NCI-H128 (cell line): ENCODE measurements around the gene NR2F2.
A peak's percentile ranks its signal among the peaks of the same experiment; 100 is the strongest.

Experiments
- DNase-seq: peaks from one replicate; lab custom pipeline; 2025; ENCODE audit not compliant: unreplicated experiment; lab: John Stamatoyannopoulos, UW

Gene NR2F2

DNA sequence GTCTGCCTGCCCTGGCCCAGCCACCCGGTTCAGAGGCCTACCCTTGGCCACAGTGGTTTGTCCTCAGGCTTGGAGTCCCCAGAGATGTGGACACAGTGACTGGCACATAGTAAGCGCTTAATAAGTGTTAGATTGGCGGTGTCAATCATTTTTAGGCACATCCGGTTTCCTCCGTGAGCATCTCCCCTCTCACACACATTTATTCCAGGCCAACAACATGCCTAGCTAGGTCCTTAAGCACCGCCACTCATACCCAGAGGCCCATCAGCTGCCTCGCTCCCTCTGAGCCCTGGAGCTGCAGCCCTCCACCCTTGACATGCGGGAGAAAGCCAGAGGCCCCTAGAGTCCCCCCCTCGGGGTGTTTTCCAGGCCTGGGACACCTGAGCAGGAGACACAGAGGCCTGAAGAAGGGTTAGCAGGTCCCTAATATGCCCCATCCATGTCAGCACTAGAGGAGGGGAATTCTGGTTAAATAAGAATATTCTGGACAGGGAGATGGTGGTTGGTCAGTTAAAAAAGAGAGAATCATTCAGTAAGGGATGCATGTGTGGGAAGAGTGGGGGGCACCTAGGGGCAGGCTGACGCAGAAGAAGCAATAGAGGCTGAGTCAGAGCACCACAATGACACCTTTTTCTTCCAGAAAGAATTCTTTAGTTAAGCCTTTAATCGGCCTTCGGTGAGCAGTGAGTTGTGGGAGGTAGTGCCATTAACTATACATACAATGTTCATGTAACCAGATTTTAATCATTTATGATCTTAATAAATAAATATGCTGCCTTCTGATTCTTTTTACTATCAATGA, 22.3 kb downstream of the NR2F2 start:
- DNase-seq: no peak

GRCh38 chr15:96353416-96353929, 23.0 kb downstream of the NR2F2 start:
- DNase-seq: no peak

- no peak for DNase-seq
Measured at GRCh38 chr15:96353930-96354730, 23.6 kb downstream of the NR2F2 start.

GRCh38 chr15:96354731-96355567, 24.4 kb downstream of the NR2F2 start:
- no peak for DNase-seq

DNA sequence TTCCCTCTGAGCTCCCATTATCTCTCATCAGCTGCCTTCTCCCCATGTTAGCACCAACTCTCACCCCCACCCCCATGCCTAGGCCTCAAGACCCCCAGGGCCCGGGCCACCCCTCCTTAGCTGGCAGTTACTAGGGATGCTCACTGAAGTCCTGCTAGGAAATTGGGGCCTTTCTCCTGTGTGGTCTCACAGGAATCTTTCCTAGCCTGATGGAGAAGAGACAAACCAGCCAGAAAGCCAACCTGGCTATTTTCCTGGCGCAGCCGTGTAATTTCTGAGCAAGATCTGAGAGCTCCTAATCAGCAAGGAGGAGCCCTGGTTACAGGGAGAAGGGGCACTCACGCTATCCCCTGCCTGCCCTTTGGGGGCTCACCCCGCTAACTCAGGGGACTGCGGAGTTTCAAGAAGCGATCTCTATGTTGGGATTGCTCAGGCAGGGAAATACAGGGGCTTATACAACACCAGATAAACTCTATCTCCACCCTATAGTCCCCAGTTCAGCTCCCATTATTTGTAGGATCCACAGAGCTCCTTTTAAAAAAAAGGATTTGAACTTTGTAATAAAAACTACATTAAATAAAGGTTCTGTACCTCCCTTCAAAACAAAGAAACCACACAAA, 25.2 kb downstream of the NR2F2 start:
- DNase-seq: no peak

GRCh38 chr15:96356494-96357455, 26.3 kb downstream of the NR2F2 start:
- DNase-seq: peak; percentile 9

- no peak for DNase-seq
Measured at GRCh38 chr15:96358001-96358801, 27.7 kb downstream of the NR2F2 start.

DNA sequence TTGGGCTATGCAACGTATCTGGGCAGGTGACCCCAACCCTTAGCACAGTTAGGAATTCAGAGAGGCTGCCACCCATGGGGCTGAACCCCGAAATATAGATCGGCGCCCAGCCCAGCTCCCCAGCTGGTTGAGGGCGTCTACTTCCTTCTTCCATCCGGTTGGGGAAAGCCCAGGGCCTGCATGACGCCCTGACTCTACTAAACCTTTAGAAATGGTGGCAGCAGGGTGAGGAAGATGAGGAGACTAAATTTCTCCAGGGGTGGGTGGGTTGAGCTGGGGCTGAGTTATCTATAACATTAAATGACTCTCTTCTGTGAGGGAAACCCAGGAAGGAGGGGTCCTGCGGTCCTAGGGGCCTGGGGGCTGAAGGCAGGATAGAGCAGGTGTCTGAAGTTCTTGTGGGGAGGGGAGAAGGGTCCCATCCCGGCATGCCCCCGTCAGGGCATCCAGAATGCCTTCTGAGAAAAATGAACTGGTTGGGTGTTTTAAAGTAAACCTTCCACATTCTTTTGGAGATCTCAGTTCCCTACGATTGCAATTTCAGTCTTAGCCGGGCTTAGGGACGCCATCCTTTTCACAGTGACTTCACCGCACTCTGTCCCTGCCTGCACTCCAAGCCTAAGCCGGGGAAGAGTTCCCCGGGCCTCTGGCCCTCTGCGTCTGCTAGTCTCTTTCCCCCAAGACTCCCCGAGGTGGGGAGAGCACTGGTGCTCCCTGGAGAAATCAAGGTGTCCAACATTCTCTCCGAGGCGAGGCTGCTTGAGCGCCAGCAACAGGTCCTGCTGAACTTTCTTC, 28.5 kb downstream of the NR2F2 start:
- DNase-seq: no peak

DNA sequence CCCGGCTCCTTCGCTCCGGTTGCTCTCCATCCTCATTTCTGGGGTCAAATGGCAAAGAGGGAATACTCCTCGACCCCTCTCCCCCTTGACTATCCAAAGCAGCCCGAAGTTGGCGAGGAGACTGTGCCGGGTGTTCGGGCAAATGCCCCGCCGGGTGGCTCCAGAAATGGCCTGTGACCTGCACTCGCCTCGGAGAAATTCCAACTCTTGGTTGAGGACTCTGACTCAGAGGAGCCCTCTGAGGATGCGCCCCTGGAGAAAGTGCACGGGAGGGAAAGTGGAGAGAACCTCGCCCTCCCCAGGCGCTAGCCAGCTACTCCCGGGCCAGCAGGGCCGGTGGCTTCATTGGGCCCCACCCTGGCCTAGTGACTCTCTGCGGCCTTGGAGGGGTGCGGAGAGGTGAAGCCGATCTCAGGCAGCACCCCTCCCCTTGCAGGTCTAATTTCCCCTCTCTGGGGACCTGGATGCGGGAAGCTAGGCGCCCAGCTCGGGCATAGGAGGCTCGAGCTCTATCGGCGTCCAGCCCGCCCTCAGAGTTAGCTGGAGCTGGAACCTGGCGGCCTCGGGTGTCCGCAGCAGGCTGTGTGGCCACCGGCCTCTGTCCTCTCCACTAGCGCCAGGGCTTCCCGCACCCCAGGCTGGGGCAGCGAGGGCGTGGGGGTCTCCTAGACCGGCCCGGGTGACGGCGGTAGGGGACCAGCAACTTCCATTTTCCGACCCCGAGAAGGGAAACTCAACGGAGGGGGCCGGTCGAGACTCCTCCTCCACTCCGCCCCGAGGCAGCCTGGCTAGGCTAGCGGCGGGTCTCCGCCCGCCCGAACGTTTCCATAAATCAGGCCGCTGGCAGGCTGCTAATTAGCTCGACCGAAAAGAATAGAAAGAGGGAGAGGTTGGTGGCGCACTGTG, 29.4 kb downstream of the NR2F2 start:
- no peak for DNase-seq

- DNase-seq: no peak
Measured at GRCh38 chr15:96360581-96361308, 30.2 kb downstream of the NR2F2 start.

DNA sequence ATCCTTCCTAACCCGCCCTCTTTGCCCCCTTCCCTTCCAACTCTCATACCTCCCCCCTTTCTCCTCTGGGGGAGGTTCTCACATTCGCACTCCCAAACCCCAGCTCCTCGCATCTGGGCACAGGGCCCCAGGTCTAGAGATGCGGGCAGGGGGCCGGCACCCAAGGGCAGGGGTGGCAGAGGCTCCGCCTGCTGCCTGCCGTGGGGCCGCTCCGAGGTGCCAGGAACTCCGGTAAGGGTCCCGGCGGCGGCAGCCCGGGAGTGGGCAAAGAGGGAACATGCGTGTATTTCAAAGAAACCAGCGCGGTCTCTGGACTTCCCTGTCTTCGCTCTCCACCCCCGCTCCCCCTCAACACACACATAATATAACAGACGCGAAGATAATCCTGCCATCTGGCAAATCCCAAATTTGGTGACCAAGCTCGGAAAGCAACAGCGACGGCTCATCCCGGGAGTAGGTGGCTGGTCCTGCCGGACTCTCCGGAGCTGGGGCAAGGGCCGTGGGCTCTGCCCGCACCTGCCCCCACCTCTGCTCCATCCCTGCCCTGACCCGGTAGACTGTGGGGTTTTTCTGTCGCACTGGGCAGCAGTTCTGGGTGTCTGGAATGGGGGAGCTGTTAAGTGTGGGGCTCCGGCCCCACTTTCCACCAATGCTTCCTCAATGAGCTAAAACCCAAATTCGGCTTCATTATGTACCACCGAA, 31.0 kb downstream of the NR2F2 start:
- no peak for DNase-seq

- DNase-seq: no peak
Measured at GRCh38 chr15:96362011-96362754, 31.7 kb downstream of the NR2F2 start.

DNA sequence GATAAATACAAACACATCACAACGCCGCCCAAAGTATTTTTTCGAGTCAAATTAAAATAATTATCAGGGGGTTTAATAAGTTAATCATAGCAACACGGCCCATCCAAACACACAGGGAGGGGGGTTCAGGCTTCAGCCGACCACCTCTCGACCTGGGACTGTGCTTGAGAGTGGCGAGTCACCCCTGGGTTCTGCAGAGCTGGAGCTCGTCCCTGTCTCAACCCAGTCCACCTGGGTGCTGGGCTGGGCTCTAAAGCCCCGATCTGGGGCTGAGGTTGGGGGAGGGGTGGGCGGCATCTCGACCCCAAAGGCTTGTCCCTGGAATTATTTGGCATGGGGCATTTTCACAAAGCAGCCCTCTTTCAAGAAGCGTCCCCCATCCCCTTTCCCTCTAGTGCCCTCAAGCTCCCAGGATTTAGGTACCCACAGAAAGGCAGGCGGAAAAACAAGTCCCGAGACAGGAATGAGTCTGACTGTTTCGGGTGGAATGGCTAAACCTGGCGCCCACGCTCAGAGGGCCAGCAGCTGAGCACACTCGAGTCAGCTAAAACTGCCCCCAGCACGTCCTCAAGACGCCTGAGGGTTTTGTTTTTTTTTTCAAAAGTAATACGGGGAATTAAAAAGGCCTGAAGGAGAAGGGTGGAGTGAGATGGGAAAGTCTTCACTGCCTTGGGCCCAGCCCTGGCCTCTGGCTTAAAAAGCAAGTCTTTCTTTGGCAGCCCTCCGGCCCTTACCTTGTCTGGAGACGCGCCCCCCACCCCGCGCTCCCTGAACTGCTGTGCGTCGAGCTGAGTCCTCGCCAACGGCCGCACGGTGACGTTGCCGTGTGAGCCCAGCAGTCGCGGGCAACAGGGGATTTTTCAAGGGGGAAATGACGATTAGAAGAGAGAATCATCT, 32.5 kb downstream of the NR2F2 start:
- DNase-seq: no peak

- no peak for DNase-seq
Measured at GRCh38 chr15:96363707-96364106, 33.2 kb downstream of the NR2F2 start.
